Lower leg skin (tissue), 3 donors: ENCODE results near the gene RSPH9.
"Not testable (repeated sequence)": the region's sequence is repeated elsewhere in the genome, so short reads cannot be mapped to it uniquely, and the experiment has no call there.

ENCODE experiments used
- POLR2A ChIP-seq, 2 donors: fragments of 450-650 bp; IDR thresholded peaks; one replicate each; pipeline ENCODE4 v1.6.1; 2016 to 2017; ENCODE audit warnings: antibody characterized with exemption in 2 of 2, mild to moderate bottlenecking in 1 of 2, moderate library complexity in 1 of 2
- TF ChIP-seq, protein P1 (sequence below), 3 donors: fragments of 450-650 bp; IDR thresholded peaks; one replicate each; pipeline ENCODE4 v1.5.1; 2016; ENCODE audit warnings: antibody characterized with exemption in 3 of 3, mild to moderate bottlenecking in 3 of 3, moderate library complexity in 2 of 3

DNA sequence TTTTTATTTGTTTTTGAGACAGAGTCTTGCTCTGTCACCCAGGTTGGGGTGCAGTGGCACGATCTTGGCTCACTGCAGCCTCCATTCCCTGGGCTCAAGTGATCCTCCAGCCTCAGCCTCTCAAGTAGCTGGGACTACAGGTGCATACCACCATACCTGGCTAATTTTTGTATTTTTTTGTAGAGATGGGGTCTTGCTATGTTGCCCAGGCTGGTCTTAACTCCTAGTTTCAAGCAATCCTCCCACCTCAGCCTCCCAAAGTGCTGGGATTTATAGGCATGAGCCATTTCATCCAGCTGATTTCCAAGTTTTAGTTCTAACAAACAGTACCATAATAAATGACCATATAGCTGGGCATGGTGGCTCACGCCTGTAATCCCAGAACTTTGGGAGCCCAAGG is 8.0 kb downstream of the RSPH9 start:
- TF ChIP-seq, protein P1, sequence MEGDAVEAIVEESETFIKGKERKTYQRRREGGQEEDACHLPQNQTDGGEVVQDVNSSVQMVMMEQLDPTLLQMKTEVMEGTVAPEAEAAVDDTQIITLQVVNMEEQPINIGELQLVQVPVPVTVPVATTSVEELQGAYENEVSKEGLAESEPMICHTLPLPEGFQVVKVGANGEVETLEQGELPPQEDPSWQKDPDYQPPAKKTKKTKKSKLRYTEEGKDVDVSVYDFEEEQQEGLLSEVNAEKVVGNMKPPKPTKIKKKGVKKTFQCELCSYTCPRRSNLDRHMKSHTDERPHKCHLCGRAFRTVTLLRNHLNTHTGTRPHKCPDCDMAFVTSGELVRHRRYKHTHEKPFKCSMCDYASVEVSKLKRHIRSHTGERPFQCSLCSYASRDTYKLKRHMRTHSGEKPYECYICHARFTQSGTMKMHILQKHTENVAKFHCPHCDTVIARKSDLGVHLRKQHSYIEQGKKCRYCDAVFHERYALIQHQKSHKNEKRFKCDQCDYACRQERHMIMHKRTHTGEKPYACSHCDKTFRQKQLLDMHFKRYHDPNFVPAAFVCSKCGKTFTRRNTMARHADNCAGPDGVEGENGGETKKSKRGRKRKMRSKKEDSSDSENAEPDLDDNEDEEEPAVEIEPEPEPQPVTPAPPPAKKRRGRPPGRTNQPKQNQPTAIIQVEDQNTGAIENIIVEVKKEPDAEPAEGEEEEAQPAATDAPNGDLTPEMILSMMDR (IDR thresholded peaks at IDR 0.05) = not testable (repeated sequence)
- not testable (repeated sequence) for TF ChIP-seq POLR2A (IDR thresholded peaks at IDR 0.05)
